IMR-90 (cell line): ENCODE measurements around the gene VASN. TPM values are rescaled to one million over a fixed set of nuclear protein-coding genes. Genes with fewer than 3 reads are reported as not detected.
A peak's percentile ranks its signal among the peaks of the same experiment; 100 is the strongest.

Experiments used
- ATAC-seq: fragments of 200-7000 bp; cut with Tn5 transposase; 2 replicates; pipeline ENCODE4 v1.9.1; 2020; ENCODE audit warnings: low read depth, mild to moderate bottlenecking, moderate library complexity
- BruUV-seq: library from RNA; stranded (reverse); fragments of 400-500 nt; replicated peaks from 2 replicates; lab custom pipeline; 2021; lab: Mats Ljungman, UMichigan
- CTCF ChIA-PET: fragments of 300-600 bp; formaldehyde crosslinking; extraction: SDS; loops from one replicate; lab custom pipeline; 2021; ENCODE audit warnings: antibody characterized with exemption; lab: Yijun Ruan, JAX
- POLR2A ChIA-PET: fragments of 300-600 bp; sonication (Branson Sonifier 250); formaldehyde crosslinking; loops from one replicate; lab custom pipeline; 2022; ENCODE audit warnings: antibody characterized with exemption; ENCODE audit not compliant: unreplicated experiment; lab: Charles Lee
- DNase-seq: peaks from one replicate; pipeline ENCODE4 v3.0.0; 2013
- H2AFZ ChIP-seq: replicated peaks from 2 replicates; pipeline ENCODE3; 2013; ENCODE audit warnings: low read length, mild to moderate bottlenecking; ENCODE audit not compliant: poor library complexity
- H2AK5ac ChIP-seq: 2 replicates; pipeline ENCODE4 v1.6.1; 2013; ENCODE audit warnings: low read depth, low read length, inconsistent platforms
- H2AK9ac ChIP-seq: replicated peaks from 2 replicates; pipeline ENCODE3; 2013; ENCODE audit warnings: mild to moderate bottlenecking, low read depth, low read length, moderate library complexity; ENCODE audit not compliant: poor library complexity
- H2BK120ac ChIP-seq: 2 replicates; pipeline ENCODE4 v1.6.1; 2013; ENCODE audit warnings: low read depth, low read length, inconsistent platforms
- H2BK15ac ChIP-seq: 3 replicates; pipeline ENCODE4 v1.6.1; 2013; ENCODE audit warnings: low read depth, low read length, inconsistent platforms
- H2BK20ac ChIP-seq: 2 replicates; pipeline ENCODE4 v1.6.1; 2013; ENCODE audit warnings: low read depth, mild to moderate bottlenecking, inconsistent platforms, low read length, moderate library complexity
- H2BK5ac ChIP-seq: 2 replicates; pipeline ENCODE4 v1.6.1; 2013; ENCODE audit warnings: mild to moderate bottlenecking, low read depth, low read length, inconsistent platforms; ENCODE audit not compliant: poor library complexity, severe bottlenecking
- H3K14ac ChIP-seq: replicated peaks from 2 replicates; pipeline ENCODE4 v1.6.1; 2013; ENCODE audit warnings: low read depth, low read length, inconsistent platforms
- H3K18ac ChIP-seq: 2 replicates; pipeline ENCODE4 v1.6.1; 2013; ENCODE audit warnings: low read depth, low read length, control low read depth
- H3K23ac ChIP-seq: 2 replicates; pipeline ENCODE4 v1.6.1; 2013; ENCODE audit warnings: low read depth, low read length, inconsistent platforms
- H3K27ac ChIP-seq: 2 replicates; pipeline ENCODE4 v1.5.1; 2013; ENCODE audit warnings: mild to moderate bottlenecking, control low read depth, low read length; ENCODE audit not compliant: insufficient read depth
- H3K27me3 ChIP-seq: 2 replicates; pipeline ENCODE4 v1.6.1; 2013; ENCODE audit warnings: low read length; ENCODE audit not compliant: control insufficient read depth, insufficient read depth
- H3K36me3 ChIP-seq: 2 replicates; pipeline ENCODE4 v1.6.1; 2013; ENCODE audit warnings: low read length, mixed read lengths; ENCODE audit not compliant: control insufficient read depth, insufficient read depth
- H3K4ac ChIP-seq: 2 replicates; pipeline ENCODE4 v1.6.1; 2013; ENCODE audit warnings: low read depth, low read length, inconsistent platforms
- H3K4me1 ChIP-seq: 2 replicates; pipeline ENCODE4 v1.6.1; 2013; ENCODE audit warnings: low read length, mixed read lengths; ENCODE audit not compliant: control insufficient read depth, insufficient read depth
- H3K4me2 ChIP-seq: 2 replicates; pipeline ENCODE4 v1.6.1; 2013; ENCODE audit warnings: low read depth, mild to moderate bottlenecking, control low read depth, low read length, moderate library complexity
- H3K4me3 ChIP-seq: 2 replicates; pipeline ENCODE4 v1.5.1; 2013; ENCODE audit warnings: low read depth, mild to moderate bottlenecking, control low read depth, low read length, moderate library complexity; ENCODE audit not compliant: insufficient read depth
- H3K56ac ChIP-seq: 2 replicates; pipeline ENCODE4 v1.6.1; 2013; ENCODE audit warnings: low read length, inconsistent platforms; ENCODE audit not compliant: insufficient read depth; ENCODE audit errors: extremely low read depth
- H3K79me1 ChIP-seq, 2 experiments: 2 replicates each; pipeline ENCODE4 v1.6.1; 2013; ENCODE audit warnings: low read length in 2 of 2, inconsistent platforms in 1 of 2, low read depth in 1 of 2
- H3K9ac ChIP-seq: 2 replicates; pipeline ENCODE4 v1.6.1; 2013; ENCODE audit warnings: low read depth, low read length, control low read depth
- H3K9me1 ChIP-seq: 2 replicates; pipeline ENCODE4 v1.6.1; 2013; ENCODE audit warnings: low read length, inconsistent platforms; ENCODE audit not compliant: insufficient read depth
- H3K9me3 ChIP-seq: 2 replicates; pipeline ENCODE4 v1.6.1; 2013; ENCODE audit warnings: low read length; ENCODE audit not compliant: control insufficient read depth, insufficient read depth
- H4K20me1 ChIP-seq: 2 replicates; pipeline ENCODE4 v1.6.1; 2013; ENCODE audit warnings: low read length, inconsistent platforms; ENCODE audit not compliant: insufficient read depth
- H4K5ac ChIP-seq: 2 replicates; pipeline ENCODE4 v1.6.1; 2013; ENCODE audit warnings: mild to moderate bottlenecking, low read depth, low read length, control low read depth
- H4K8ac ChIP-seq, 2 experiments: 2 replicates each; pipeline ENCODE4 v1.6.1; 2013; ENCODE audit warnings: low read depth in 2 of 2, low read length in 2 of 2, control low read depth in 1 of 2, inconsistent platforms in 1 of 2
- H4K91ac ChIP-seq: 2 replicates; pipeline ENCODE4 v1.6.1; 2013; ENCODE audit warnings: low read depth, low read length, inconsistent platforms; ENCODE audit not compliant: insufficient read depth
- BHLHE40 ChIP-seq: fragments of 150-350 bp; IDR thresholded peaks from 2 replicates; pipeline ENCODE4 v1.6.1; 2016; ENCODE audit warnings: mild to moderate bottlenecking, low read depth, low read length
- NFE2L2 ChIP-seq: fragments of 150-350 bp; IDR thresholded peaks from 2 replicates; pipeline ENCODE4 v1.6.1; 2016; ENCODE audit warnings: low read depth, mild to moderate bottlenecking, low read length
- POLR2A ChIP-seq: IDR thresholded peaks from 2 replicates; pipeline ENCODE4 v1.6.1; 2012; ENCODE audit warnings: mild to moderate bottlenecking, low read depth, low read length
- WGBS, 2 experiments: methylation state at CpG; one replicate each; pipeline versions ENCODE4 v1.1.5 to v1.1.7; 2013; ENCODE audit warnings: missing lambda C conversion rate in 2 of 2; ENCODE audit not compliant: insufficient read length in 1 of 2; ENCODE audit errors: extremely low coverage in 2 of 2; 5-methylcytosine and 5-hydroxymethylcytosine counted together
- dilution Hi-C: fragments of 300-500 bp; cut with HindIII; formaldehyde crosslinking; loops from one replicate; pipeline ENCODE4 v1.14.3; 2018; ENCODE audit warnings: low sequenced_read_pairs; ENCODE audit not compliant: unreplicated experiment
- in situ Hi-C: fragments of 300-500 bp; cut with MboI; formaldehyde crosslinking; loops from 3 replicates; pipeline ENCODE4 v1.14.3; 2019; ENCODE audit warnings: low sequenced_read_pairs, inconsistent platforms, mixed read lengths
- intact Hi-C: fragments of 100-400 bp; cut with micrococcal nuclease; formaldehyde crosslinking; loops from 2 replicates; pipeline ENCODE4 v1.10.0; 2022
- polyA plus RNA-seq, 3 experiments: library from polyadenylated mRNA; depleted of rRNA; stranded (reverse); fragments of >200 nt; gene quantifications; 2 replicates each; pipeline ENCODE4 v1.2.3, GENCODE V29; 2012; ENCODE audit warnings: low replicate concordance in 1 of 3
- total RNA-seq: library from RNA; depleted of rRNA; stranded (reverse); fragments of >200 nt; gene quantifications from 2 replicates; pipeline ENCODE4 v1.2.3, GENCODE V29; 2012

The VASN gene
- total and polyA plus RNA-seq, 2 of the 4 experiments (the other 2 are of a cell fraction) = 9.3 to 87.2 TPM

DNA sequence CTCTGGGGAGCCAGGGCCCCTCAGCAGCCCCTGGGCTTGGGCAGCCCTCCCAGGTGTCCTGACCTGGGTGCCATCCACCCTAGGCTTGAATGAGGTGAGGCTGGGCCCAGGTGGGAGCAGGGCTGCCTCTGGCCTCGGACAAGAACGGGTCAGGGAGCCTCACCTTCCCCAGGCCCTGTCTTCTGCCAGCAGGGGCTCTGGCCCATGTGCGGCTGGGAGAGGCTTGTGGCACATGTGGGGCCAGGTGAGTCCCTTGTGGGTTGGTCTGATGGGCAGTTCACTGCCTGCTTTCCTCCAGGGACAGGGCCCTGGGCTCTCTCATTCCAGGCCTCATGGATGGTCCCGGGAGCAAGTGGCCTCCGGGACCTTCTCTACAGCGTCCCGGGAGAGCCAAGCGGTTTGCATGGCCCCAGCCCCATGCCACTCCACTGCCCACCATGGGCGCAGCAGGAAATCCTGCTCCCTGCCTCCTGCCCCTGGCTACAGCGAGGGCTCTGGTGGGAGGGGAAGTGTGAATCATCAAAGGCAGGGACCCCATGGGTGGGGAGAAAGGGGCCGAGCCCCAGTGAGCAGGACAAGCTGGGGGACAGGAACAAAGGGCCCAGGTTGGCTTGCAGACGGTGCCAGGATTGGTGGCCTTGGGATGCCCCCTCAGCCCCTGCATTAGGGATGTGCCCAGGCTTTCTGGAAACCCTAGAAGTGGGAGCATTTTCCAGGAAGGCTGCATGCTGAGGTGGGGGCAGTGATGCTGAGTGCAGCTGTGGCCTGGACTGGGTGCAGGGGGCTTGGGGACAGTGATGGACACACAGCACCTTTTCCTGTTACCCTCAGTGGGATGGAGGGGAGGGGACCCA, 12.2 kb downstream of the VASN start:
- Histone ChIP-seq H3K4me1 (peaks cover 29% of the 10 kb centered on the region), H3K9ac (no peak overlapping the region)
- intact Hi-C loops = no loop called here

More for the DNA sequence above, 12.2 kb downstream of the VASN start:
- peaks cover 83% of the 10 kb centered on the region for H4K20me1 ChIP-seq
- no peak overlapping the region for H3K56ac ChIP-seq
- BruUV-seq = no TSS peak
- no peak overlapping the region for H3K4ac ChIP-seq
- H4K5ac ChIP-seq = no peak overlapping the region
- peaks cover 0 to 89% of the 10 kb centered on the region in 2 experiments; a peak in 2 of 4 replicates for H3K79me1 ChIP-seq
- no peak overlapping the region for H2AFZ ChIP-seq
- H3K36me3 ChIP-seq = peaks cover 41% of the 10 kb centered on the region
- peak overlapping the region; percentile 82 for H2AK9ac ChIP-seq
- H3K4me2 ChIP-seq = no peak overlapping the region
- H3K14ac ChIP-seq = no peak overlapping the region
- no peak for ATAC-seq
- H2BK120ac ChIP-seq = no peak overlapping the region
- H3K18ac ChIP-seq = no peak overlapping the region
- no peak overlapping the region for H3K4me3 ChIP-seq
- H4K8ac ChIP-seq = no peak overlapping the region
- H3K27me3 ChIP-seq = no peaks in the 10 kb centered on the region
- H3K27ac ChIP-seq = no peak overlapping the region; the same call in 1 of the 2 replicates
- DNase-seq = no peak
- no peaks in the 10 kb centered on the region for H3K9me3 ChIP-seq
- H2BK15ac ChIP-seq = no peak overlapping the region
- no peak overlapping the region for H4K91ac ChIP-seq
- peaks cover 20% of the 10 kb centered on the region for H3K9me1 ChIP-seq
- dilution Hi-C loops (no loop called here), in situ Hi-C loops (no loop called here)
- H2BK20ac ChIP-seq = no peak overlapping the region
- H3K23ac ChIP-seq = no peak overlapping the region
- H2BK5ac ChIP-seq = peak overlapping the region; percentile 14
- TF ChIP-seq NFE2L2 (no peak), BHLHE40 (no peak), POLR2A (0 out of 2 replicates have a peak, but pooled peaks have one; percentile 16)
- no peak overlapping the region for H2AK5ac ChIP-seq
- ChIA-PET POLR2A (no interaction called here), CTCF (no interaction called here)
- WGBS, 2 experiments = 100% methylated on average over 1 of the region's 12 CpGs; no CpG with 5 or more reads in 1 of the 2 experiments
